22Rv1 (cell line): ENCODE measurements around the gene SH3RF3.

Source experiments
- H3K27ac ChIP-seq: fragments of 450-650 bp; 2 replicates; pipeline ENCODE4 v1.5.1; 2017
- ZFX ChIP-seq: fragments of 450-650 bp; IDR thresholded peaks from 2 replicates; pipeline ENCODE4 v1.6.1; 2017; ENCODE audit warnings: antibody characterized with exemption, borderline replicate concordance
- TF ChIP-seq, protein P1 (sequence below): fragments of 450-650 bp; IDR thresholded peaks from 2 replicates; pipeline ENCODE4 v1.5.1; 2017; ENCODE audit warnings: mild to moderate bottlenecking

The SH3RF3 gene

DNA sequence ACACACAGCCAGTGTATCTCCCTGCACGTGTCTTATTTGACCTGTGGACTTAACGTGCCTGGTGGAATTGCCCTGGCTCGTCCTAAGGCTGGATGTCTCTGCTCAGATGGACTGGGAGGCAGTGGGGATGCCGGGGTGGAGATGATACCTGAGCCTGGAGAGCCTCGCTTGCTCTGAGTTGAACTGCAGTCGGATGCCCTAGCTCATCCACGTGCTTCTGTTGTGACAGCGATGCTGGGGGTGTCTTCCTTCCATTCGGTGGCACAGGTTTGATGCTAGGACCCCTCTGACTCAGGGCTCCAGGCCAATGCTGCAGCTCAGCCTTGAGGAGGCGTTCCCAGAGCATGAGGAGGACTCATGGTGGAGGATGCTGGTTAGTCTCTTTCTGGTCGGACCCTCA is 117.6 kb downstream of the SH3RF3 start:
- H3K27ac ChIP-seq = no peak overlapping the region
- no peak for TF ChIP-seq ZFX
- TF ChIP-seq, protein P1, sequence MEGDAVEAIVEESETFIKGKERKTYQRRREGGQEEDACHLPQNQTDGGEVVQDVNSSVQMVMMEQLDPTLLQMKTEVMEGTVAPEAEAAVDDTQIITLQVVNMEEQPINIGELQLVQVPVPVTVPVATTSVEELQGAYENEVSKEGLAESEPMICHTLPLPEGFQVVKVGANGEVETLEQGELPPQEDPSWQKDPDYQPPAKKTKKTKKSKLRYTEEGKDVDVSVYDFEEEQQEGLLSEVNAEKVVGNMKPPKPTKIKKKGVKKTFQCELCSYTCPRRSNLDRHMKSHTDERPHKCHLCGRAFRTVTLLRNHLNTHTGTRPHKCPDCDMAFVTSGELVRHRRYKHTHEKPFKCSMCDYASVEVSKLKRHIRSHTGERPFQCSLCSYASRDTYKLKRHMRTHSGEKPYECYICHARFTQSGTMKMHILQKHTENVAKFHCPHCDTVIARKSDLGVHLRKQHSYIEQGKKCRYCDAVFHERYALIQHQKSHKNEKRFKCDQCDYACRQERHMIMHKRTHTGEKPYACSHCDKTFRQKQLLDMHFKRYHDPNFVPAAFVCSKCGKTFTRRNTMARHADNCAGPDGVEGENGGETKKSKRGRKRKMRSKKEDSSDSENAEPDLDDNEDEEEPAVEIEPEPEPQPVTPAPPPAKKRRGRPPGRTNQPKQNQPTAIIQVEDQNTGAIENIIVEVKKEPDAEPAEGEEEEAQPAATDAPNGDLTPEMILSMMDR = no peak

DNA sequence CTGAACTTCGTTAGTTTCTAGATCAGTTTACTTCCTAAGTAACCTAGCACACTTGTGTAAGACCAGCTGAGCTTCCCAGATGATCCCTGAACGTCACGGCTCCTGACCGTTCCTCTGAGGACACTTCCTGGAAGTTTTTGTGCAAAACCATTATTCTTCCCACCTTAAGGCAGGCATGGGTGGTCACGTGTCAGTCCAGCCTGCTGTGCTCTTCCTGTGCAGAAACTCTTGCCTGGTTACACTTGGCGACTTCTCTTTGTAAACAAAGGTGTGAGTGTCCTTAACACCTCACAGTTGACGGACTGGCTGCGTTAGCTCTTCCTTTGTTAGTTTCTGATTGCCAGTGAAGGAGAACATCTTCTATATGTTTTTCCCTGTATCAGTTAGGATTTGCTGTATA is 118.3 kb downstream of the SH3RF3 start:
- TF ChIP-seq, protein P1 = no peak
- TF ChIP-seq ZFX = no peak
- H3K27ac ChIP-seq = no peak overlapping the region

DNA sequence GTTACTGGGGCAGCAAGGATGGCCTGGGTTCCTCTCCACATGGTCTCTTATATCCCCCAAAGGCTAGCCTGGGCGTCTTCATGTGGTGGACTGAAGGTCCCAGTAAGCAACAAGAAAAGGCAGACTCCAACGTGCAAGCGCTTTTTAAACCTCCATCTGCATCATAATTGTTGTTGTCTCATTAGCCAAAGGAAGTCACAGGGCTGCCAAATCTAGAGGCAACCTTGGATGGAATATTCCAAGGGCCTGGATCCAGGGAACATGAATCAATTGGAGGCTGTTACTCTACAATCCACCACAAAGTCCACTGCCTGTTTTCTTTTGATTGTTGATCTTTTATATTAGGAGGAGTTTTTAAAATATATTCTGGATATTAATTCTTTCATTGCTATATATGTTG is 118.8 kb downstream of the SH3RF3 start:
- TF ChIP-seq, protein P1 = no peak
- TF ChIP-seq ZFX = no peak
- H3K27ac ChIP-seq = no peak overlapping the region

DNA sequence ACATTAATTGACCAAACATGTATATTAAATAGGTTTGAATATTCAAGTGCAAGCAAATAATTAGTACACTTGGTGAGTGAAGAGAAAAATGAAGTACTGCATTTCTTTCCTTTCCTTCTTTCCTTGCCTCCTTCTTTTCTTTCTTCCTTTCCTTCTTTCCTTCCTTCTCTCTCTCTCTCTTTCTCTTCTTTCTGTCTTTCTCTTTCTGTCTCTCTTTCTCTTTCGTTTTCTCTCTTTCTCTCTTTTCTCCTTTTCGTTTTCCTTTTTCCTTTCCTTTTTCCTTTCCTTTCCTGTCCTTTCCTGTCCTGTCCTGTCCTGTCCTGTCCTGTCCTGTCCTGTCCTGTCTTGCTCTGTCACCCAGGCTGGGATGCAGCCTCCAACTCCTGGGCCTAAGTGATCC is 119.6 kb downstream of the SH3RF3 start:
- no peak for TF ChIP-seq ZFX
- TF ChIP-seq, protein P1 = no peak
- H3K27ac ChIP-seq = no peak overlapping the region

DNA sequence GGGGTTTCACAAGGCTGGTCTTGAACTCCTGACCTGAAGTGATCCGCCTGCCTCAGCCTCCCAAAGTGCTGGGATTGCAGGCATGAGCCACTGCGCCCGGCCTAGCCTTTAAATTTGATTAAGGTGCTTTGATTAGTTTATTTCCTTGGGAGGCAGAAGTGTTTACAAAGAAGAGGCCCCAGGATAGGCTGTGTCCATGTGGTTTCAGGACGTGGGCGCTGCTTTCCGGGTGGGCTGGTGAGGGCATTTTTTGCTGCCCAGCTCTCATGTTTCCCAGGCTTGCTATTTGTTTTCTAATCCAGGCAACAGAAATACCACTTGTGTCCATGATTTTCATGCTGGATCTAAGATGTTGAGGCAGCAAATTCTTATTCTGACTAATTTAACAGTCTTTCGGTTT is 124.2 kb downstream of the SH3RF3 start:
- H3K27ac ChIP-seq = no peak overlapping the region
- TF ChIP-seq ZFX = no peak
- TF ChIP-seq, protein P1 = no peak

DNA sequence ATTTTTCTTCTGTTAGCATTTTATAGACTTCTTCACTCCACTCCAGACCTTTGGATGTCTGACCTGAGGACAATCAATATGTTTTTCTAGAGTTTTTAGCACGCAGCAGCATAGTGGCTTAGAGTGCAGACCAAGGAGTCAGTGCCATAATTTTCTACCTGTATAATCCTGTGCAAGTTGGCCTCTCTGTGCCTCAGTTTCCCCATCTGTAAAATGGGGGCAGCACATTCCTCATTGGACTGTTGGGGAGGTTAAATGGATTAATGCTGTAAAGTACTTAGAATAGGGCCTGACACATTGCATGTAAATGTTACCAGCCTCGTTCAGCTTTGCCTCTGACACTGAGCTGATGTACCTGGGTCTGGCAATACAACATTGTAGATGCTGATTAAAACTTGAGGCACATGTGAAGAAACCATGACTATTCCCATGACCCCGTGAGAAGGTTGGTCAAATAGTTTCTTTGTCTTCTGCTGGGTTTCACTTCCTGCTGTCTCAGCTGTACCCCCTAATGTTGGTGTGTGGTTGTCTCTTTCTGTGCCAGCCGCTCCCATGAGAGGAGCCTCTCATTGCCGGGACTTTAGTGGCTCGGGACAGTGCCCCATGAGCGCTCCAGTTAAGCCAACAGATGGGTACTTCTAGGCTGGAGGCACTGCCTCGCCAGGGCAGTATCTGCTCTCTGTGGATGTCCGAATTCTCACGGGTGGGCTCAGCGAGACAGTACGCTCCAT is 125.3 kb downstream of the SH3RF3 start:
- no peak overlapping the region for H3K27ac ChIP-seq
- no peak for TF ChIP-seq ZFX
- TF ChIP-seq, protein P1 = no peak

DNA sequence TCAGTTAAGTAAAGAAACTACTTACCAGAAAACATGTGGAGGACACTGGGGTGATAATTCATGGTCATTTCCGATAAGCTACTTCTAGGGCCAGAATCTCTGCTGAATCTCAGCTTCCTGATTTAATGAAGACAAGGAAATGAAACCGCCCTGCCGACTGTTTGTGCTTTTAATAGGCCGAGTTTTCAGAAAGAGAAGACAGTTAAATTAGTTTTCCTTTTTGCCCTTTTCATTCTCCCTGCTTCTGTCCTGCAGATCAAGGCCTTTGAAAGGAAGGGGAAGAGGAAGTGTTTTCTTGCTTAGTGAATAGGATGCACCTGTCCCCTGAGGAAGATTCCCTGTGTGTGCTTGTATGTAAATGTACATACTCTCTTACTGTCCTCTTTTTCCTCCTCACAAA is 126.6 kb downstream of the SH3RF3 start:
- TF ChIP-seq, protein P1 = no peak
- no peak for TF ChIP-seq ZFX
- no peak overlapping the region for H3K27ac ChIP-seq
